OCI-LY7 (cell line): ENCODE data around the gene CDK14. TPM values are rescaled to one million over a fixed set of nuclear protein-coding genes. Genes with fewer than 3 reads are reported as not detected.

Experiments used
- BruUV-seq: library from RNA; stranded (reverse); fragments of 400-500 nt; replicated peaks from 2 replicates; lab custom pipeline; 2021; lab: Mats Ljungman, UMichigan
- CTCF ChIA-PET: fragments of 300-600 bp; sonication (Branson Sonifier 250); formaldehyde crosslinking; loops from one replicate; lab custom pipeline; 2022; ENCODE audit warnings: antibody characterized with exemption; ENCODE audit not compliant: unreplicated experiment; lab: Charles Lee
- POLR2A ChIA-PET: fragments of 300-600 bp; sonication (Branson Sonifier 250); formaldehyde crosslinking; loops from one replicate; lab custom pipeline; 2022; ENCODE audit warnings: antibody characterized with exemption; lab: Charles Lee
- DNase-seq: peaks from one replicate; pipeline ENCODE4 v3.0.0-alpha.2; 2015; ENCODE audit warnings: low spot score
- H2AFZ ChIP-seq: fragments of 200-600 bp; sonication (generic), shearing (Covaris generic); 2 replicates; pipeline ENCODE4 v1.6.1; 2014; ENCODE audit warnings: mild to moderate bottlenecking, antibody characterized with exemption, low read length, moderate library complexity
- H3K27ac ChIP-seq: fragments of 200-600 bp; sonication (generic); 2 replicates; pipeline ENCODE4 v1.5.1; 2014; ENCODE audit warnings: mixed run types, low read depth, mild to moderate bottlenecking, moderate library complexity, low read length, inconsistent platforms; ENCODE audit not compliant: poor library complexity, severe bottlenecking
- H3K36me3 ChIP-seq: fragments of 200-600 bp; sonication (generic); 2 replicates; pipeline ENCODE4 v1.6.1; 2014; ENCODE audit warnings: mild to moderate bottlenecking, antibody characterized with exemption, low read length, moderate library complexity, mixed read lengths; ENCODE audit not compliant: insufficient read depth
- H3K4me1 ChIP-seq: fragments of 200-600 bp; sonication (generic); 2 replicates; pipeline ENCODE4 v1.5.1; 2014; ENCODE audit warnings: mild to moderate bottlenecking, low read length; ENCODE audit not compliant: insufficient read depth, poor library complexity, severe bottlenecking
- H3K4me2 ChIP-seq: fragments of 200-600 bp; sonication (generic); 2 replicates; pipeline ENCODE4 v1.6.1; 2014; ENCODE audit warnings: mild to moderate bottlenecking, low read length
- H3K4me3 ChIP-seq: fragments of 200-600 bp; sonication (generic); 2 replicates; pipeline ENCODE4 v1.5.1; 2014; ENCODE audit warnings: mild to moderate bottlenecking, low read depth, low read length; ENCODE audit not compliant: poor library complexity, severe bottlenecking
- H3K79me2 ChIP-seq: fragments of 200-600 bp; sonication (generic); 2 replicates; pipeline ENCODE4 v1.6.1; 2016; ENCODE audit warnings: low read depth, mild to moderate bottlenecking, low read length, moderate library complexity, mixed read lengths; ENCODE audit not compliant: insufficient read depth
- H3K9me2 ChIP-seq: fragments of 200-600 bp; sonication (generic); 2 replicates; pipeline ENCODE4 v1.6.1; 2016; ENCODE audit warnings: mild to moderate bottlenecking, low read length, mixed read lengths; ENCODE audit not compliant: insufficient read depth
- H3K9me3 ChIP-seq: fragments of 200-600 bp; sonication (generic); 2 replicates; pipeline ENCODE4 v1.6.1; 2014; ENCODE audit warnings: mild to moderate bottlenecking, mixed run types, low read length, mixed read lengths
- H4K20me1 ChIP-seq: fragments of 200-600 bp; sonication (generic); 2 replicates; pipeline ENCODE4 v1.6.1; 2014; ENCODE audit warnings: mild to moderate bottlenecking, antibody characterized with exemption, low read length, moderate library complexity, mixed read lengths; ENCODE audit not compliant: insufficient read depth
- CTCF ChIP-seq: fragments of 200-600 bp; sonication (generic); conservative IDR thresholded peaks from 2 replicates; pipeline ENCODE4 v1.5.1; 2014; ENCODE audit warnings: mild to moderate bottlenecking, antibody characterized with exemption, low read length, moderate library complexity, mixed read lengths
- EZH2phosphoT487 ChIP-seq: fragments of 200-600 bp; sonication (generic); IDR thresholded peaks from 2 replicates; pipeline ENCODE4 v1.6.1; 2018; ENCODE audit warnings: low read depth, borderline replicate concordance, mild to moderate bottlenecking, mixed run types, antibody characterized with exemption, low read length, moderate library complexity, mixed read lengths
- intact Hi-C: fragments of 100-400 bp; cut with micrococcal nuclease; formaldehyde crosslinking; loops from one replicate; pipeline ENCODE4 v1.10.0; 2022; ENCODE audit not compliant: unreplicated experiment
- total RNA-seq, 2 experiments: library from RNA; depleted of rRNA in 1 of 2; stranded (reverse); fragments of >200 nt in 1 of 2; shearing (Covaris generic) in 1 of 2; gene quantifications; 2 replicates each; pipeline ENCODE4 v1.2.3, GENCODE V29; 2014 to 2022

The CDK14 gene
- total RNA-seq, 2 experiments from 2014 or later: 90.7 to 111 TPM

DNA sequence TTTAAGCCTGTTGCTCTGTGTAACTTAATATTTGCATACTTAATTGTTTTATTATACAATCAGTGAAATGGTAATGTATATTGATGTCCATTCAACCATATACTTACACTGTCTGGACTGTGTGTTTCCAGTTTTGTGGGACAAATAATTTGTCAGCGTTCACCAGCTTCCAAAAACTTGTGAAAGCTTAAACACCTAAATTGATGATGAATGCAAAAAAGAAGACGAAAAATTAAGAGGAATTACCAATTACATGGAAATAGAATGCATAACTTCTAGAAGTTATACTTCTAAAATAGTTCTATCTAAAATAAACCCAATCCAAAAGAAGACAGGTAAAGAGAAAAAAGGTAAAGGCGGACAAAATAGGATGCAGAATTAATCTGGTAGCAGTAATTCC is 513.1 kb downstream of the CDK14 start:
- no peaks in the 10 kb centered on the region for H3K9me3 ChIP-seq
- no peak overlapping the region for H3K4me2 ChIP-seq
- no peaks in the 10 kb centered on the region for H4K20me1 ChIP-seq
- H3K4me3 ChIP-seq: no peak overlapping the region
- H3K9me2 ChIP-seq: no peaks in the 10 kb centered on the region
- DNase-seq: no peak
- no TSS peak for BruUV-seq
- H2AFZ ChIP-seq: no peak overlapping the region
- H3K36me3 ChIP-seq: peaks cover 25% of the 10 kb centered on the region
- POLR2A ChIA-PET: no interaction called here
- no peaks in the 10 kb centered on the region for H3K4me1 ChIP-seq
- intact Hi-C loops: no loop called here
- TF ChIP-seq CTCF (no peak), EZH2phosphoT487 (no peak)
- no peak overlapping the region for H3K27ac ChIP-seq
- H3K79me2 ChIP-seq: no peaks in the 10 kb centered on the region
- CTCF ChIA-PET: no interaction called here

GRCh38 chr7:91112902-91113341 is 516.8 kb downstream of the CDK14 start:
- no peak overlapping the region for H2AFZ ChIP-seq
- ChIA-PET POLR2A (interaction anchor here (0.6 to 1.5 kb wide), 4 partner anchors 9 to 272 kb away, joined by 3 to 4 read pairs (median 3); no protein-coding TSS in a partner anchor), CTCF (no interaction called here)
- H3K79me2 ChIP-seq: no peaks in the 10 kb centered on the region
- no peaks in the 10 kb centered on the region for H4K20me1 ChIP-seq
- no peak overlapping the region for H3K4me2 ChIP-seq
- no TSS peak for BruUV-seq
- peaks cover 39% of the 10 kb centered on the region for H3K36me3 ChIP-seq
- no peaks in the 10 kb centered on the region for H3K9me2 ChIP-seq
- no peak overlapping the region for H3K4me3 ChIP-seq
- H3K9me3 ChIP-seq: no peaks in the 10 kb centered on the region
- no peak for DNase-seq
- no peak overlapping the region for H3K27ac ChIP-seq
- no peak for TF ChIP-seq CTCF
- TF ChIP-seq EZH2phosphoT487: no peak
- H3K4me1 ChIP-seq: no peaks in the 10 kb centered on the region
- intact Hi-C loops: no loop called here

DNA sequence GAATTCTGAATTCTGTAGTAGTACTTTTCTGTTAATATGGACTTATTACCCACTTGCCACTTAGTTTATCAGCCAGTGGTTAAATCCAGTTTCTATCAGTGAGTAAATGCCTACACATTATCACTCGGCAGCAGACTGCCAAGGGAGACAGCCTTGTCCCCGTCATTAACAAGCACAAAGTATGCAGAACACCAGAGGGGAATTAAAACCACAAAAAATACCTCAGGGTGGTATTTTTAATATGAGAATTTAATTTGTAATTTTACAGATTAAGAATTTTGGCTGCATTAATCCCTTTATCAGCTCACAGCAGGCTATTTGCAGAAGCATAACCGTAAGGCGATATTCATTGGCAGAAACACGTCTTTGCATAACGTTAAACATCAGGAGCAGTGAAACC is 518.1 kb downstream of the CDK14 start:
- intact Hi-C loops: no loop called here
- no peaks in the 10 kb centered on the region for H4K20me1 ChIP-seq
- no peak overlapping the region for H3K4me3 ChIP-seq
- BruUV-seq: no TSS peak
- H3K27ac ChIP-seq: no peak overlapping the region
- no peaks in the 10 kb centered on the region for H3K9me2 ChIP-seq
- no peaks in the 10 kb centered on the region for H3K4me1 ChIP-seq
- DNase-seq: no peak
- H3K4me2 ChIP-seq: no peak overlapping the region
- no peaks in the 10 kb centered on the region for H3K9me3 ChIP-seq
- H2AFZ ChIP-seq: no peak overlapping the region
- no peak for TF ChIP-seq CTCF
- TF ChIP-seq EZH2phosphoT487: no peak
- ChIA-PET CTCF (no interaction called here), POLR2A (no interaction called here)
- peaks cover 51% of the 10 kb centered on the region for H3K36me3 ChIP-seq
- H3K79me2 ChIP-seq: no peaks in the 10 kb centered on the region
